NT2/D1 (cell line): Measurements from ENCODE around the gene TTR.

Source experiments
- YY1 ChIP-seq: IDR thresholded peaks from 2 replicates; pipeline ENCODE4 v1.6.1; 2011; ENCODE audit not compliant: insufficient read length, insufficient read depth
- ZNF274 ChIP-seq: IDR thresholded peaks from 2 replicates; pipeline ENCODE4 v1.6.1; 2011; ENCODE audit warnings: mild to moderate bottlenecking, low read depth, low read length

DNA sequence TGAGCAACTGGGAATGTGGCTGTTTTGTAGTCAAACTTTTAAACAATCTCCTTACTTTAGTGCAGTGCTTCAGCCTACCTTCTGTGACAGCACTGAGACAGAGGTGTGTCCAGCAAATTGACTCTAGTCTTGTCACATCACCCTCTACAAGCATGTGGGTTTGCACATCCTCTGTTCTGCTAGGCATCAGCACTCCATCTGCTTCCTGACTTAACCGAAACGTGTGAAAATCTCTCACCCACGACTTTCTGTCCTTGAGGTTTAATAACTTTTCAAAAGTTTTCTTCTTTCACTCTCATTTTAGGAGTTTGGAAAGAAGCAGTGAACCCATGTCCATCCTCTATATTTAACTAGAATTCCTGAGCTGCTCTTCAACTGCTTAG is 42.6 kb downstream of the TTR start:
- TF ChIP-seq YY1 (no peak), ZNF274 (no peak)
